Naive thymus-derived CD4-positive, alpha-beta T cell (primary cell): ENCODE measurements around the gene SMARCC1. TPM values are rescaled to one million over a fixed set of nuclear protein-coding genes. Genes with fewer than 3 reads are reported as not detected.

ENCODE experiments used
- ATAC-seq: fragments of 150-1000 bp; cut with Tn5 transposase; 2 replicates; pipeline ENCODE4 v1.10.0; 2021; ENCODE audit warnings: mild to moderate bottlenecking, moderate library complexity
- CTCF ChIA-PET: fragments of 350-600 bp; sonication (Branson Sonifier 250); formaldehyde crosslinking; loops from one replicate; lab custom pipeline; 2021; ENCODE audit warnings: antibody characterized with exemption; lab: Charles Lee
- POLR2A ChIA-PET: fragments of 350-600 bp; sonication (Branson Sonifier 250); formaldehyde crosslinking; loops from one replicate; lab custom pipeline; 2021; ENCODE audit warnings: antibody characterized with exemption, inconsistent platforms; lab: Charles Lee
- DNase-seq, 9 donors: peaks; one replicate each; pipeline versions ENCODE4 v3.0.0 to v3.0.0-alpha.2; 2020 to 2022; ENCODE audit warnings: mixed read lengths in 1 of 9
- H3K27ac ChIP-seq: one replicate; pipeline ENCODE4 v1.7.0; 2013; ENCODE audit warnings: mild to moderate bottlenecking, low read depth, low read length, moderate library complexity
- H3K27me3 ChIP-seq, 2 donors: one replicate each; pipeline ENCODE4 v1.7.0; 2013; ENCODE audit warnings: low read length in 2 of 2, mild to moderate bottlenecking in 2 of 2, moderate library complexity in 2 of 2; ENCODE audit not compliant: control insufficient read depth in 2 of 2, insufficient read depth in 2 of 2
- H3K36me3 ChIP-seq, 3 experiments: 1 replicate in 2 of 3; 2 replicates in 1 of 3; pipeline ENCODE4 v1.7.0; 2013; ENCODE audit warnings: low read length in 3 of 3, mild to moderate bottlenecking in 3 of 3, moderate library complexity in 1 of 3; ENCODE audit not compliant: insufficient read depth in 3 of 3, control insufficient read depth in 2 of 3
- H3K4me1 ChIP-seq, 2 donors: one replicate each; pipeline ENCODE4 v1.7.0; 2013; ENCODE audit warnings: low read length in 2 of 2, mild to moderate bottlenecking in 2 of 2, moderate library complexity in 1 of 2; ENCODE audit not compliant: control insufficient read depth in 2 of 2, insufficient read depth in 2 of 2
- H3K4me3 ChIP-seq: 2 replicates; pipeline ENCODE4 v1.7.0; 2013; ENCODE audit warnings: mild to moderate bottlenecking, low read length
- H3K9me3 ChIP-seq, 3 experiments: 1 replicate in 2 of 3; 2 replicates in 1 of 3; pipeline ENCODE4 v1.7.0; 2013; ENCODE audit warnings: low read length in 3 of 3; ENCODE audit not compliant: control insufficient read depth in 2 of 3
- H3K27ac Mint-ChIP-seq, 9 donors: one replicate each; pipeline ENCODE4 v1.8.0; 2020 to 2022; ENCODE audit warnings: mixed read lengths in 9 of 9, mild to moderate bottlenecking in 8 of 9, moderate library complexity in 5 of 9, inconsistent platforms in 2 of 9
- H3K27me3 Mint-ChIP-seq, 5 donors: one replicate each; pipeline ENCODE4 v1.8.0; 2021 to 2022; ENCODE audit warnings: mixed read lengths in 5 of 5, mild to moderate bottlenecking in 1 of 5
- H3K36me3 Mint-ChIP-seq, 5 donors: one replicate each; pipeline ENCODE4 v1.8.0; 2020 to 2022; ENCODE audit warnings: mixed read lengths in 5 of 5, mild to moderate bottlenecking in 3 of 5, inconsistent platforms in 1 of 5
- H3K4me1 Mint-ChIP-seq, 7 donors: one replicate each; pipeline ENCODE4 v1.8.0; 2020 to 2022; ENCODE audit warnings: mixed read lengths in 7 of 7, mild to moderate bottlenecking in 3 of 7, inconsistent platforms in 1 of 7
- H3K4me3 Mint-ChIP-seq, 10 donors: one replicate each; pipeline ENCODE4 v1.8.0; 2020 to 2022; ENCODE audit warnings: mild to moderate bottlenecking in 10 of 10, mixed read lengths in 10 of 10, moderate library complexity in 6 of 10, inconsistent platforms in 2 of 10
- H3K9me3 Mint-ChIP-seq, 11 donors: one replicate each; pipeline ENCODE4 v1.8.0; 2020 to 2022; ENCODE audit warnings: mixed read lengths in 11 of 11, mild to moderate bottlenecking in 4 of 11, inconsistent platforms in 1 of 11, moderate library complexity in 1 of 11
- intact Hi-C, 2 donors: fragments of 100-400 bp; cut with micrococcal nuclease; formaldehyde crosslinking; loops; one replicate each; pipeline ENCODE4 v1.15.1; 2023
- polyA plus RNA-seq, 2 donors: library from polyadenylated mRNA; unstranded; fragments of 300-500 nt; fragmentation: Illumina TruSeq; gene quantifications; one replicate each; pipeline ENCODE4 v1.2.3, GENCODE V29; 2021
- total RNA-seq, 6 experiments: library from RNA in 5 of 6; stranded (reverse) in 5 of 6; gene quantifications; 1 replicate in 5 of 6; 2 replicates in 1 of 6; pipeline ENCODE4 v1.2.3 and lab custom pipeline; 2021 to 2026

SMARCC1 gene
- total and polyA plus RNA-seq, 7 experiments from 2014 or later, result 54.0 to 125 (median 98.6) TPM

DNA sequence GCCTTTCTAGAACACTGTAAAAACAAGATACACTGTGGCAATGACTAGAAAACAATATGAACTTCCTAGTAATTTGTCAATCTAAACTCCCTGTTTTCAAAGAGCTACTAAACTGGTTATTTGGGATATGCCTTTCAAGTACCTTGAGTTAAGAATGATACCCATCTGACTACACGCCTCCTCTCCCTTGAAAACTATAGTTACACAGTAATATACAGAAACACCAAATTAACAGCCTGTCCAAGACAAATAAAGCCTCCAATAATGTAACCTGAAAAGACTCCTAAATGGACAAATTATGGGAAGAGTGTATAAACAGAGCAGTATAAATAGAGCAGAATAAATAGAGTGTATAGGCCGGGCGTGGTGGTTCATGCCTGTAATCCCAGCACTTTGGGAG lies 70.1 kb downstream of the SMARCC1 start:
- CTCF ChIA-PET, result no interaction called here
- H3K36me3 ChIP-seq, result peaks cover 0 to 67% (median 12%) of the 10 kb centered on the region in 3 experiments
- POLR2A ChIA-PET, result no interaction called here
- peaks cover 4 to 59% (median 19%) of the 10 kb centered on the region in 5 donors for H3K36me3 Mint-ChIP-seq
- no peak for ATAC-seq
- intact Hi-C loops, result no loop called here
- no peaks in the 10 kb centered on the region for H3K4me1 ChIP-seq
- no peak for DNase-seq
- no peaks in the 10 kb centered on the region for H3K9me3 ChIP-seq
- no peaks in the 10 kb centered on the region for H3K9me3 Mint-ChIP-seq
- H3K27ac ChIP-seq, result no peak overlapping the region
- H3K27ac Mint-ChIP-seq, result peak overlapping the region in 2 of 9 donors; percentile 1 to 2
- no peak overlapping the region for H3K4me3 Mint-ChIP-seq
- H3K4me3 ChIP-seq, result no peak overlapping the region
- H3K27me3 Mint-ChIP-seq, result no peaks in the 10 kb centered on the region
- H3K27me3 ChIP-seq, result no peaks in the 10 kb centered on the region
- peaks cover 0 to 13% (median 4%) of the 10 kb centered on the region in 7 donors for H3K4me1 Mint-ChIP-seq

DNA sequence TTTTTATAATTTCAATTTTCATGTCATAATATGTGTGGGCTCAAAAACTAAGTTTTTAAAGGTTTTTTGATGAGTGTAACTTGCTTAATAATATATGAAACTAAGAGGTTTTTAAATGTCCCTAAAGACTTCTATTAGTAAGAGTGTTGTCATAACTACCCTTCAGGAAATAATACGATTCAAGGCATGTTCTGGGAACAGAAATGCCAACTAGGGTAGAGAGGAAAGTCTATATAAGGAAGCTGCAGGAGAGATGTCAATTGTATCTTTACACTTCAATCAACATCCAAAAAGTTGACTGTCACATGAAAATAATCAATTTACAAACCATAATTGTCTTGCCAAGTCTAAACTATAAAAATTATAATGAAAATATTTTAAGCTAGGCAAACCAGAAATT lies 76.3 kb downstream of the SMARCC1 start:
- Histone ChIP-seq H3K4me1 (no peaks in the 10 kb centered on the region), H3K27me3 (no peaks in the 10 kb centered on the region), H3K9me3 (no peaks in the 10 kb centered on the region), H3K27ac (no peak overlapping the region), H3K4me3 (no peak overlapping the region), H3K36me3 (peaks cover 8 to 68% (median 14%) of the 10 kb centered on the region in 3 experiments)
- ChIA-PET CTCF (interaction anchor here (0.6 kb wide), 1 partner anchor 391 kb away, joined by 3 read pairs; no protein-coding TSS in a partner anchor), POLR2A (no interaction called here)
- H3K9me3 Mint-ChIP-seq, result no peaks in the 10 kb centered on the region
- no peaks in the 10 kb centered on the region for H3K27me3 Mint-ChIP-seq
- peaks cover 0 to 52% (median 12%) of the 10 kb centered on the region in 5 donors for H3K36me3 Mint-ChIP-seq
- peaks cover 0 to 5% (median 0%) of the 10 kb centered on the region in 7 donors for H3K4me1 Mint-ChIP-seq
- ATAC-seq (no peak), DNase-seq (no peak)
- intact Hi-C loops, result no loop called here
- no peak overlapping the region for H3K4me3 Mint-ChIP-seq
- H3K27ac Mint-ChIP-seq, result peak overlapping the region in 1 of 9 donors; percentile 40

GRCh38 chr3:47704237-47704612 lies 77.5 kb downstream of the SMARCC1 start:
- CTCF ChIA-PET, result no interaction called here

GRCh38 chr3:47701388-47701787 lies 80.3 kb downstream of the SMARCC1 start:
- H3K4me3 ChIP-seq, result no peak overlapping the region
- H3K36me3 Mint-ChIP-seq, result peaks cover 0 to 37% (median 10%) of the 10 kb centered on the region in 5 donors
- ATAC-seq, result no peak
- H3K9me3 ChIP-seq, result no peaks in the 10 kb centered on the region
- no peaks in the 10 kb centered on the region for H3K27me3 Mint-ChIP-seq
- no peaks in the 10 kb centered on the region for H3K4me1 ChIP-seq
- H3K4me1 Mint-ChIP-seq, result peaks cover 0 to 3% (median 0%) of the 10 kb centered on the region in 7 donors
- no peak overlapping the region for H3K4me3 Mint-ChIP-seq
- peak overlapping the region in 2 of 9 donors; percentile 25 to 32 for H3K27ac Mint-ChIP-seq
- H3K27me3 ChIP-seq, result no peaks in the 10 kb centered on the region
- intact Hi-C loops, result no loop called here
- no peak overlapping the region for H3K27ac ChIP-seq
- peaks cover 8 to 56% (median 10%) of the 10 kb centered on the region in 3 experiments for H3K36me3 ChIP-seq
- DNase-seq, result no peak
- no peaks in the 10 kb centered on the region for H3K9me3 Mint-ChIP-seq
- ChIA-PET CTCF (interaction anchor here (0.7 kb wide), 1 partner anchor 43 kb away, joined by 3 read pairs; no protein-coding TSS in a partner anchor), POLR2A (no interaction called here)

More at GRCh38 chr3:47704237-47704612, 77.5 kb downstream of the SMARCC1 start:
- no peak overlapping the region for H3K27ac ChIP-seq
- H3K36me3 Mint-ChIP-seq, result peaks cover 0 to 47% (median 12%) of the 10 kb centered on the region in 5 donors
- peaks cover 8 to 67% (median 19%) of the 10 kb centered on the region in 3 experiments for H3K36me3 ChIP-seq
- no peaks in the 10 kb centered on the region for H3K9me3 ChIP-seq
- ATAC-seq (no peak), DNase-seq (no peak)
- H3K4me3 Mint-ChIP-seq, result no peak overlapping the region
- H3K27me3 Mint-ChIP-seq, result no peaks in the 10 kb centered on the region
- peak overlapping the region in 1 of 9 donors; percentile 38 for H3K27ac Mint-ChIP-seq
- peaks cover 0 to 5% (median 0%) of the 10 kb centered on the region in 7 donors for H3K4me1 Mint-ChIP-seq
- no peaks in the 10 kb centered on the region for H3K4me1 ChIP-seq
- intact Hi-C loops, result no loop called here
- H3K9me3 Mint-ChIP-seq, result no peaks in the 10 kb centered on the region
- POLR2A ChIA-PET, result no interaction called here
- H3K4me3 ChIP-seq, result no peak overlapping the region
- H3K27me3 ChIP-seq, result no peaks in the 10 kb centered on the region

GRCh38 chr3:47692158-47692557 lies 89.5 kb downstream of the SMARCC1 start:
- no peaks in the 10 kb centered on the region for H3K27me3 ChIP-seq
- Mint-ChIP-seq H3K27ac (no peak overlapping the region), H3K4me1 (peaks cover 0 to 3% (median 0%) of the 10 kb centered on the region in 7 donors), H3K36me3 (peaks cover 0 to 42% (median 16%) of the 10 kb centered on the region in 5 donors), H3K27me3 (no peaks in the 10 kb centered on the region), H3K9me3 (no peaks in the 10 kb centered on the region), H3K4me3 (no peak overlapping the region)
- intact Hi-C loops, result no loop called here
- H3K4me3 ChIP-seq, result no peak overlapping the region
- H3K4me1 ChIP-seq, result no peaks in the 10 kb centered on the region
- no peak for ATAC-seq
- ChIA-PET CTCF (interaction anchor here (0.6 kb wide), 1 partner anchor 97 kb away, joined by 3 read pairs; no protein-coding TSS in a partner anchor), POLR2A (no interaction called here)
- H3K27ac ChIP-seq, result no peak overlapping the region
- DNase-seq, result no peak
- peaks cover 0 to 76% (median 5%) of the 10 kb centered on the region in 3 experiments for H3K36me3 ChIP-seq
- H3K9me3 ChIP-seq, result no peaks in the 10 kb centered on the region

DNA sequence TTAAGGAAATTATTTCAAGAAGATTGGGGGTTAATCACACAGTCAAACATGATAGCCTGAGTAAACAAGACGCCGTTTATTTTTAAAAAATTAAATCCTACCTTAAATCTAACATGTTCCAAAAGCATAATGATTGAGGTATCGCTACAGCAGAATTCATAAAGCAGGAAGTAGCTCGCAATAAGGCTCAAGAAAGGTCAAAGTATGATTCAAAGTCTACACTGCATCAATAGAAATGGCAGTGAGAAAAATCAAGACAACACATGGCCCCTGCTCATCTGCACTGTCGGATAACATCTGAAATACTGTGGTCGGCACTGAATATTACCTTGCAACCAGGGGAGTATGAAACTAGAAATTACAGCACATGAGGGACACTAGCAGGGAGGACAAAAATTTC lies 93.2 kb downstream of the SMARCC1 start:
- no peak for ATAC-seq
- H3K4me1 ChIP-seq, result no peaks in the 10 kb centered on the region
- peaks cover 4 to 46% (median 25%) of the 10 kb centered on the region in 5 donors for H3K36me3 Mint-ChIP-seq
- no peak overlapping the region for H3K4me3 Mint-ChIP-seq
- H3K27me3 Mint-ChIP-seq, result no peaks in the 10 kb centered on the region
- DNase-seq, result no peak
- H3K4me3 ChIP-seq, result no peak overlapping the region
- H3K9me3 Mint-ChIP-seq, result no peaks in the 10 kb centered on the region
- ChIA-PET POLR2A (no interaction called here), CTCF (interaction anchor here (0.7 kb wide), 1 partner anchor 55 kb away, joined by 4 read pairs; no protein-coding TSS in a partner anchor)
- no peak overlapping the region for H3K27ac ChIP-seq
- no peaks in the 10 kb centered on the region for H3K27me3 ChIP-seq
- peaks cover 0 to 3% (median 0%) of the 10 kb centered on the region in 7 donors for H3K4me1 Mint-ChIP-seq
- no peak overlapping the region for H3K27ac Mint-ChIP-seq
- intact Hi-C loops, result loop anchor here in 1 of 2 donors (5.0 kb wide), 1 partner anchor 36 kb away; no protein-coding TSS in a partner anchor
- H3K36me3 ChIP-seq, result peaks cover 8 to 80% (median 10%) of the 10 kb centered on the region in 3 experiments
- H3K9me3 ChIP-seq, result no peaks in the 10 kb centered on the region

DNA sequence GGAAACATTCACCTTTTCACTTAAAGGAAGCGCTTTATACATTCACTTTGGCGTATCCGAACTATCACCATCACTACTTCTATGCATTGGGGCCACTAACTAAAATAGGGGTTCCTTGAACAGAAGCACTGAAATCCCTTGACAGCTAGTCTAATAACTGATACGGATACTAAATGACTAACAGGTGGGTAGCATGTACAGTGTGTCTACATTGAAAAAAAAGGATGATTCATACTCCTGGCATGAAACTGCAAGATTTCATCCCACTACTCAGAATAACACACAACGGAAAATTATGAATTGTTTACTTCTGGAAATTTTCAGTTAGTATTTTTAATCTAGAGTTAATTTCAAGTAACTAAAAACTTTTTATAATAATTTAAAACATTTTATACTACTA lies 96.7 kb downstream of the SMARCC1 start:
- no peak overlapping the region for H3K27ac Mint-ChIP-seq
- no peak overlapping the region for H3K4me3 Mint-ChIP-seq
- Histone ChIP-seq H3K27ac (no peak overlapping the region), H3K9me3 (no peaks in the 10 kb centered on the region), H3K4me1 (no peaks in the 10 kb centered on the region), H3K4me3 (no peak overlapping the region), H3K27me3 (no peaks in the 10 kb centered on the region), H3K36me3 (peaks cover 8 to 61% (median 10%) of the 10 kb centered on the region in 3 experiments)
- H3K36me3 Mint-ChIP-seq, result peaks cover 7 to 42% (median 21%) of the 10 kb centered on the region in 5 donors
- intact Hi-C loops, result loop anchor here in 1 of 2 donors (5.0 kb wide), 1 partner anchor 33 kb away; no protein-coding TSS in a partner anchor
- no peaks in the 10 kb centered on the region for H3K9me3 Mint-ChIP-seq
- DNase-seq (no peak), ATAC-seq (no peak)
- POLR2A ChIA-PET, result no interaction called here
- peaks cover 0 to 3% (median 0%) of the 10 kb centered on the region in 7 donors for H3K4me1 Mint-ChIP-seq
- CTCF ChIA-PET, result no interaction called here
- no peaks in the 10 kb centered on the region for H3K27me3 Mint-ChIP-seq
